HL-60 (cell line): Measurements from ENCODE around the gene OTX1.

ENCODE experiments used
- CTCF ChIP-seq: IDR thresholded peaks from one replicate; pipeline ENCODE4 v1.5.1; 2011; ENCODE audit warnings: low read length, control low read depth, inconsistent platforms; ENCODE audit not compliant: insufficient read depth
- GABPA ChIP-seq: IDR thresholded peaks from 2 replicates; pipeline ENCODE4 v1.6.1; 2012; ENCODE audit warnings: low read depth

GRCh38 chr2:63044362-63045327 is 6.0 kb upstream of the OTX1 start:
- TF ChIP-seq GABPA (no peak), CTCF (no peak)
